Hepatocyte (in vitro differentiated cells): ENCODE data around the gene OR1L1.

Experiments
- EZH2 ChIP-seq: fragments of 200-600 bp; sonication (generic); IDR thresholded peaks from 2 replicates; pipeline ENCODE4 v1.6.1; 2016; ENCODE audit warnings: antibody characterized with exemption, mild to moderate bottlenecking, borderline replicate concordance
- EZH2phosphoT487 ChIP-seq: fragments of 200-600 bp; sonication (generic); IDR thresholded peaks from one replicate; pipeline ENCODE4 v1.6.1; 2018; ENCODE audit warnings: antibody characterized with exemption, mild to moderate bottlenecking, low read depth, moderate library complexity; ENCODE audit not compliant: unreplicated experiment, severe bottlenecking

DNA sequence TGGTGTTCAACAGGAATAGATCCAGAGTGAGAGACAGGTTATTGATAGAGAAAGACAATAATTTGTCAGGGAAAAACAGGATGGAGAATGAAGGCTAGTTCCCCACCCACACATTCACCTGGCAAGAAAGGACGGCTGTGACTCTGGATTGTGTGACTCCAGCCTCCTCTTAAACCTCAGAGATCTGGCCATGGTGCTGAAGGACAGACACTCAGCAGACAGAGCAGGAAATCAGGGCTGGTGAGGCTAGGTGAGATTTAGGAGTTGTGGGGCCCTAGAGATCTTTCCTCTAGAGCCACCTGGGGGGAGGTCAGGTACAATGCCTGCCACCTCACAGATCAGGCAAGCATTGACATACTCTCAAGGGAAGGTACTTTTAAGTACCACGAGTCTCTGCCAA is 19.3 kb upstream of the OR1L1 start:
- TF ChIP-seq EZH2 (no peak), EZH2phosphoT487 (no peak)
